Measurements from ENCODE around the gene LCLAT1.

The LCLAT1 gene

DNA sequence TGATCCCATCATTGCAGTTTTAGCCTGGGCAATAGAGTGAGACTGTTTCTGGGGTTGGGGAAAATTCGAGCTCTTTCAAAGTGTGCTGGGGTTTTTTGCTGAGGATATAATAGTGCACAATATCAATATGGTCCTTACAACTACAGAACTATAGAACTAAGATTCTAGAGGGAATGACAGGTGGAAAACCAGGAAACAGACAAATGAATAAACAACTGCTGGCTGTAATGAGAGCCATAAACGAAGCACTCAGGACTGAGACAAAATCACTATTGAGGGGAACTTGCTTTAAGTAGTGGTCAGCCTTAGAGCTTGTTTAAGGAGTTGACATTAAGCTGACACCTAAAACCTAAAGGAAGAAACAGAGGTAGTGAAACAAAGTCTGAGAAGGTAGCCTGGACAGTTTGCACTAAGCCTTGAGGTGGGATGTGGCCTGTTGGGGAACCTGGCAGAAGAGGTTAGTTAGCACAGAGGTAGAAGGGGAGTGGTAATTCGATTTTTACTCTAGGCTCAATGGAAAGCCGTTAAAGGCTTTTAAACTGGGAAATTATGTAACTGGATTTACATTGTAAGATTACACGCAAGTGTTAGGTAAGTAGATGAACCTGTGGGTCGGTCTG lies 33.8 kb downstream of the LCLAT1 start:
- ATAC-seq (ENCODE audit: insufficient read depth, low read depth) (no peak), DNase-seq (no peak)
- Histone ChIP-seq H2AFZ (ENCODE audit: low read depth, low read length) (no peak overlapping the region), H3K27ac (ENCODE audit: low read length) (no peak overlapping the region), H4K20me1 (ENCODE audit: insufficient read depth, low read length) (peaks cover 11% of the 10 kb centered on the region; the same call in 1 of the 2 replicates), H3K4me2 (ENCODE audit: insufficient read depth, low read length) (no peak overlapping the region), H3K4me1 (ENCODE audit: insufficient read depth, low read length) (no peaks in the 10 kb centered on the region), H3K36me3 (ENCODE audit: insufficient read depth, low read length) (no peaks in the 10 kb centered on the region), H3K9ac (ENCODE audit: low read depth, low read length) (no peak overlapping the region), H3K4me3 (ENCODE audit: low read depth in 1 of 2, low read length in 2 of 2) (no peak overlapping the region), H3K9me3 (ENCODE audit: insufficient read depth, low read length, severe bottlenecking) (no peaks in the 10 kb centered on the region), H3K79me2 (ENCODE audit: insufficient read depth, low read length) (peaks cover 21% of the 10 kb centered on the region), H3K27me3 (ENCODE audit: insufficient read depth, low read length, poor library complexity) (no peaks in the 10 kb centered on the region)
- TF ChIP-seq EZH2 (IDR thresholded peaks at IDR 0.05; ENCODE audit: borderline replicate concordance, low read depth, low read length, severe bottlenecking): no peak
- TF ChIP-seq, protein P1, sequence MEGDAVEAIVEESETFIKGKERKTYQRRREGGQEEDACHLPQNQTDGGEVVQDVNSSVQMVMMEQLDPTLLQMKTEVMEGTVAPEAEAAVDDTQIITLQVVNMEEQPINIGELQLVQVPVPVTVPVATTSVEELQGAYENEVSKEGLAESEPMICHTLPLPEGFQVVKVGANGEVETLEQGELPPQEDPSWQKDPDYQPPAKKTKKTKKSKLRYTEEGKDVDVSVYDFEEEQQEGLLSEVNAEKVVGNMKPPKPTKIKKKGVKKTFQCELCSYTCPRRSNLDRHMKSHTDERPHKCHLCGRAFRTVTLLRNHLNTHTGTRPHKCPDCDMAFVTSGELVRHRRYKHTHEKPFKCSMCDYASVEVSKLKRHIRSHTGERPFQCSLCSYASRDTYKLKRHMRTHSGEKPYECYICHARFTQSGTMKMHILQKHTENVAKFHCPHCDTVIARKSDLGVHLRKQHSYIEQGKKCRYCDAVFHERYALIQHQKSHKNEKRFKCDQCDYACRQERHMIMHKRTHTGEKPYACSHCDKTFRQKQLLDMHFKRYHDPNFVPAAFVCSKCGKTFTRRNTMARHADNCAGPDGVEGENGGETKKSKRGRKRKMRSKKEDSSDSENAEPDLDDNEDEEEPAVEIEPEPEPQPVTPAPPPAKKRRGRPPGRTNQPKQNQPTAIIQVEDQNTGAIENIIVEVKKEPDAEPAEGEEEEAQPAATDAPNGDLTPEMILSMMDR (IDR thresholded peaks at IDR 0.05; ENCODE audit: borderline replicate concordance, extremely low read depth, low read length, poor library complexity, severe bottlenecking): no peak

DNA sequence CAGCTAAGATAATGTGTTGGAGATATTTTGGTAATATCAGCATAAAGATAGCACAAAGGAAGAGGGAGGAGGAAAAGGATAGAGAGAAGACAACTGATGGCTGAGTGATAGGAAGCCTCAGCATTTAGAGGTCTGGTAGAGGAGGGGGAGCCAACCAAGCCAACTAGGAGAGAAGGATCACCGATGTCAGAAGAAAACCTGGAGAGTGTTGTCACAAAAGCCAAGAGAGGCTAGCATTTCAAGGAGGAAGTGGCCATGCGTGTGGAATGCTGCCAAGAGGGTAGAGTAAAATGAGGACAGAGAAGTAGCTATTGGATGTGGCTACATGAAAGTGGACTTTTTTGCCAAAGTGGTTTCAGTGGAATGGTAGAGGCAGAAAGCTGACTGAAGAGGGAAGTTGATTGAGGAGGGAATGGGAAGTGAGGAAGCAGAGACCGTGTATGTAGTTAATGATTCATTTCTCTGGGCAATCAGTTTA lies 34.3 kb downstream of the LCLAT1 start:
- no peaks in the 10 kb centered on the region for H3K4me1 ChIP-seq (ENCODE audit: insufficient read depth, low read length)
- no peak overlapping the region for H3K4me3 ChIP-seq (ENCODE audit: low read depth in 1 of 2, low read length in 2 of 2)
- H3K79me2 ChIP-seq (ENCODE audit: insufficient read depth, low read length): peaks cover 20% of the 10 kb centered on the region
- no peak for DNase-seq
- TF ChIP-seq, protein P1 (IDR thresholded peaks at IDR 0.05; ENCODE audit: borderline replicate concordance, extremely low read depth, low read length, poor library complexity, severe bottlenecking): no peak
- no peak for TF ChIP-seq EZH2 (IDR thresholded peaks at IDR 0.05; ENCODE audit: borderline replicate concordance, low read depth, low read length, severe bottlenecking)
- H3K36me3 ChIP-seq (ENCODE audit: insufficient read depth, low read length): peaks cover under 1% of the 10 kb centered on the region; the same call in 1 of the 2 replicates
- H3K27me3 ChIP-seq (ENCODE audit: insufficient read depth, low read length, poor library complexity): no peaks in the 10 kb centered on the region
- H3K4me2 ChIP-seq (ENCODE audit: insufficient read depth, low read length): no peak overlapping the region
- H3K9ac ChIP-seq (ENCODE audit: low read depth, low read length): no peak overlapping the region
- H3K27ac ChIP-seq (ENCODE audit: low read length): no peak overlapping the region
- ATAC-seq (ENCODE audit: insufficient read depth, low read depth): no peak
- H3K9me3 ChIP-seq (ENCODE audit: insufficient read depth, low read length, severe bottlenecking): no peaks in the 10 kb centered on the region
- peaks cover 11% of the 10 kb centered on the region; the same call in 1 of the 2 replicates for H4K20me1 ChIP-seq (ENCODE audit: insufficient read depth, low read length)
- H2AFZ ChIP-seq (ENCODE audit: low read depth, low read length): no peak overlapping the region

DNA sequence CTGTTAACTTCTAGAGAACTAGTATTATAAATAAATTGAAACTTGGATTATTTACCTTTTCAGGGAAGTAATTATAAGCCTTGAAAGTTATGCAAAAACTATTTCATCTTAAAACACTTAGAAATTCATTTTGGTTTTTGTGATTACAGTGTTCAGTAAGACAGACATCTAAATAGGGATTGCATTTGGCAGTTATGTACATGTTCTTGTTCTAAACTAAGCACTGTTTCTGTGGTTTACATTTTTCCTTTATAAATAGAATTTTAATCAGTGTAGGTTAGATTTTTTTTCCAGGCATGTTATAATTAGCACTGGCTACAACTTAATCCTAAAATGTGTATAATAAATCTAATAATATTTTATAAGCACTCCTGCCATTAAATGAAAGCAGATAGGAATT lies 35.0 kb downstream of the LCLAT1 start:
- peaks cover 3% of the 10 kb centered on the region; the same call in 1 of the 2 replicates for H3K36me3 ChIP-seq (ENCODE audit: insufficient read depth, low read length)
- H3K27me3 ChIP-seq (ENCODE audit: insufficient read depth, low read length, poor library complexity): no peaks in the 10 kb centered on the region
- H3K4me1 ChIP-seq (ENCODE audit: insufficient read depth, low read length): no peaks in the 10 kb centered on the region
- H3K9ac ChIP-seq (ENCODE audit: low read depth, low read length): no peak overlapping the region
- no peak overlapping the region for H2AFZ ChIP-seq (ENCODE audit: low read depth, low read length)
- ATAC-seq (ENCODE audit: insufficient read depth, low read depth): no peak
- H3K27ac ChIP-seq (ENCODE audit: low read length): no peak overlapping the region
- H3K4me2 ChIP-seq (ENCODE audit: insufficient read depth, low read length): no peak overlapping the region
- H4K20me1 ChIP-seq (ENCODE audit: insufficient read depth, low read length): peaks cover 11% of the 10 kb centered on the region; the same call in 1 of the 2 replicates
- H3K9me3 ChIP-seq (ENCODE audit: insufficient read depth, low read length, severe bottlenecking): no peaks in the 10 kb centered on the region
- DNase-seq: no peak
- H3K4me3 ChIP-seq (ENCODE audit: low read depth in 1 of 2, low read length in 2 of 2): no peak overlapping the region
- H3K79me2 ChIP-seq (ENCODE audit: insufficient read depth, low read length): peaks cover 25% of the 10 kb centered on the region
- TF ChIP-seq, protein P1 (IDR thresholded peaks at IDR 0.05; ENCODE audit: borderline replicate concordance, extremely low read depth, low read length, poor library complexity, severe bottlenecking): no peak
- TF ChIP-seq EZH2 (IDR thresholded peaks at IDR 0.05; ENCODE audit: borderline replicate concordance, low read depth, low read length, severe bottlenecking): no peak

All from DND-41 (cell line).